Endothelial cell of umbilical vein (primary cell): ENCODE data around the gene XRCC1. TPM values are rescaled to one million over a fixed set of nuclear protein-coding genes. Genes with fewer than 3 reads are reported as not detected.

Experiments used
- BruUV-seq: library from RNA; stranded (reverse); fragments of 400-500 nt; replicated peaks from 2 replicates; lab custom pipeline; 2021; lab: Mats Ljungman, UMichigan
- CTCF ChIA-PET: fragments of 300-600, 350-600 bp; sonication (Branson Sonifier 250); formaldehyde crosslinking; loops from one replicate; lab custom pipeline; 2021; ENCODE audit warnings: antibody characterized with exemption, inconsistent platforms; lab: Charles Lee
- POLR2A ChIA-PET: fragments of 300-600, 350-600 bp; sonication (Branson Sonifier 250); formaldehyde crosslinking; loops from one replicate; lab custom pipeline; 2021; ENCODE audit warnings: antibody characterized with exemption, inconsistent platforms; lab: Charles Lee
- DNase-seq: peaks from one replicate; pipeline ENCODE4 v3.0.0-alpha.2; 2011; ENCODE audit warnings: low read depth, low spot score
- FAIRE-seq: peaks from 2 replicates; lab custom pipeline; 2011; peaks lifted over from hg19 to GRCh38; lab: Jason Lieb, UNC
- H2AFZ ChIP-seq: 2 replicates; pipeline ENCODE4 v1.6.0; 2012; ENCODE audit warnings: low read depth, low read length, control low read depth, inconsistent platforms
- H3K27ac ChIP-seq: 2 replicates; pipeline ENCODE4 v1.5.1; 2011; ENCODE audit warnings: low read depth, mild to moderate bottlenecking, control low read depth, low read length, moderate library complexity; ENCODE audit not compliant: insufficient read depth
- H3K27me3 ChIP-seq, 2 experiments: 2 replicates each; pipeline versions ENCODE4 v1.6.0 to v1.6.1; 2011; ENCODE audit warnings: low read length in 2 of 2, mixed read lengths in 1 of 2; ENCODE audit not compliant: control insufficient read depth in 2 of 2, insufficient read depth in 2 of 2
- H3K36me3 ChIP-seq, 2 experiments: 2 replicates in 1 of 2; 3 replicates in 1 of 2; pipeline ENCODE4 v1.5.1; 2011; ENCODE audit warnings: low read length in 2 of 2, mild to moderate bottlenecking in 1 of 2, moderate library complexity in 1 of 2; ENCODE audit not compliant: control insufficient read depth in 2 of 2, insufficient read depth in 2 of 2; ENCODE audit errors: extremely low read depth in 1 of 2
- H3K4me1 ChIP-seq: 3 replicates; pipeline ENCODE4 v1.5.1; 2011; ENCODE audit warnings: mild to moderate bottlenecking, low read length; ENCODE audit not compliant: control insufficient read depth, insufficient read depth; ENCODE audit errors: extremely low read depth
- H3K4me2 ChIP-seq: 2 replicates; pipeline ENCODE4 v1.6.1; 2011; ENCODE audit warnings: low read length, control low read depth, mixed read lengths; ENCODE audit not compliant: insufficient read depth
- H3K4me3 ChIP-seq, 3 experiments: fragments of 200-600 bp in 1 of 3; sonication (generic), shearing (Covaris generic) in 1 of 3; replicated peaks in 1 of 3; 2 replicates each; pipeline ENCODE4 v1.5.1; 2011 to 2016; ENCODE audit warnings: control low read depth in 3 of 3, low read length in 3 of 3, mild to moderate bottlenecking in 2 of 3, inconsistent platforms in 1 of 3, low read depth in 1 of 3, moderate library complexity in 1 of 3; ENCODE audit not compliant: insufficient read depth in 1 of 3
- H3K79me2 ChIP-seq: 2 replicates; pipeline ENCODE4 v1.6.0; 2012; ENCODE audit warnings: low read length, inconsistent platforms; ENCODE audit not compliant: control insufficient read depth, insufficient read depth
- H3K9ac ChIP-seq: replicated peaks from 2 replicates; pipeline ENCODE3; 2011; ENCODE audit warnings: low read length, control low read depth; ENCODE audit not compliant: insufficient read depth; ENCODE audit errors: extremely low read depth
- H3K9me1 ChIP-seq: replicated peaks from 3 replicates; pipeline ENCODE4 v1.6.0; 2011; ENCODE audit warnings: mild to moderate bottlenecking, low read length; ENCODE audit not compliant: control insufficient read depth, insufficient read depth; ENCODE audit errors: extremely low read depth
- H3K9me3 ChIP-seq: replicated peaks from 2 replicates; pipeline ENCODE4 v1.5.1; 2012; ENCODE audit warnings: low read length, inconsistent platforms; ENCODE audit not compliant: control insufficient read depth, insufficient read depth
- H4K20me1 ChIP-seq: replicated peaks from 2 replicates; pipeline ENCODE3; 2011; ENCODE audit warnings: mild to moderate bottlenecking, low read length; ENCODE audit not compliant: control insufficient read depth, insufficient read depth; ENCODE audit errors: extremely low read depth
- CTCF ChIP-seq, 2 donors: IDR thresholded peaks; 1 replicate in 1 of 2; 2 replicates in 1 of 2; pipeline ENCODE4 v1.5.1; 2011; ENCODE audit warnings: low read length in 2 of 2, mild to moderate bottlenecking in 2 of 2, moderate library complexity in 2 of 2, control low read depth in 1 of 2, inconsistent platforms in 1 of 2, low read depth in 1 of 2; ENCODE audit not compliant: insufficient read depth in 1 of 2; ENCODE audit errors: extremely low read depth in 1 of 2
- EZH2 ChIP-seq: IDR thresholded peaks from 2 replicates; pipeline ENCODE4 v1.6.1; 2012; ENCODE audit warnings: borderline replicate concordance, low read depth, mild to moderate bottlenecking, moderate library complexity, low read length, inconsistent platforms; ENCODE audit not compliant: severe bottlenecking
- FOS ChIP-seq: IDR thresholded peaks from 2 replicates; pipeline ENCODE4 v1.6.1; 2011; ENCODE audit warnings: mild to moderate bottlenecking, low read length, moderate library complexity, borderline replicate concordance; ENCODE audit not compliant: insufficient read depth
- GATA2 ChIP-seq: IDR thresholded peaks from 2 replicates; pipeline ENCODE4 v1.7.0; 2011; ENCODE audit warnings: low read depth, mild to moderate bottlenecking, moderate library complexity, mixed read lengths, low read length; ENCODE audit not compliant: insufficient read length, insufficient read depth
- JUN ChIP-seq: IDR thresholded peaks from 2 replicates; pipeline ENCODE4 v1.6.1; 2011; ENCODE audit warnings: borderline replicate concordance, low read depth; ENCODE audit not compliant: insufficient read length, insufficient read depth
- MYC ChIP-seq: IDR thresholded peaks from one replicate; pipeline ENCODE4 v1.6.1; 2011; ENCODE audit warnings: mild to moderate bottlenecking, low read depth, low read length
- POLR2A ChIP-seq: IDR thresholded peaks from 2 replicates; pipeline ENCODE4 v1.6.1; 2012; ENCODE audit warnings: low read depth, mild to moderate bottlenecking, control low read depth, low read length
- POLR2AphosphoS5 ChIP-seq: IDR thresholded peaks from 2 replicates; pipeline ENCODE4 v1.6.1; 2012; ENCODE audit warnings: low read depth, mild to moderate bottlenecking, control low read depth, low read length, moderate library complexity; ENCODE audit not compliant: insufficient read depth
- dilution Hi-C: fragments of 300-500 bp; cut with MboI; formaldehyde crosslinking; loops from one replicate; pipeline ENCODE4 v1.15.0; 2019; ENCODE audit warnings: low sequenced_read_pairs; ENCODE audit not compliant: extremely low pct_ligation_motif_present
- intact Hi-C: fragments of 100-400 bp; cut with micrococcal nuclease; formaldehyde crosslinking; loops from one replicate; pipeline ENCODE4 v1.10.0; 2022
- polyA plus RNA-seq, 4 experiments: library from polyadenylated mRNA; depleted of rRNA in 3 of 4; stranded (reverse) in 3 of 4; unstranded in 1 of 4; fragments of >200 nt; gene quantifications; 2 replicates each; pipeline versions ENCODE4 v1.2.1 to v1.2.3, GENCODE V29; 2011 to 2012; ENCODE audit warnings: missing spikeins in 1 of 4
- total RNA-seq: library from RNA; stranded (reverse); gene quantifications from 2 replicates; pipeline ENCODE4 v1.2.3, GENCODE V29; 2021
- TF ChIP-seq, protein P1 (sequence below): IDR thresholded peaks from 2 replicates; pipeline ENCODE4 v1.6.1; 2011; ENCODE audit not compliant: insufficient read depth, insufficient read length

Gene XRCC1
- total and polyA plus RNA-seq, 2 donors (not counting 3 experiments of a cell fraction or from before 2014, with no cell fraction given), result 29.5 to 39.3 TPM

DNA sequence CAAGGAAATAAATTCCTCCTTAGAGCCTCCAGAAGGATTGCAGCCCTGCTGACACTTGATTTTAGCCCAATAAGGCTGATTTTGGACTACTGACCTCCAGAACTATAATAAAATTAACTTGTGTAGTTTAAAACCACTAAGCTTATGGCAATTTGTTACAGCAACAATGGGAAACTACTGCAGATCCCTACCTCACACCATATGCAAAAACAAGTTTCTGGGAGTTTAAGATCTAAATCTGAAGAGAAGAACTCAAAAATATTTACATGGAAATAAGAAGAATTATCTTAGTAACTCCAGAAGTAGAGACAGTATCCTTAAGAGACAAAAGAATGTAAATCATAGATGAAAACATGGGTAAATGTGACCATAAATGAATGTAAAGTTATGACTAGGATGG is 36.4 kb downstream of the XRCC1 start:
- intact Hi-C loops (no loop called here), dilution Hi-C loops (no loop called here)
- no peak overlapping the region for H3K4me3 ChIP-seq
- POLR2A ChIA-PET, result no interaction called here
- no peaks in the 10 kb centered on the region for H3K27me3 ChIP-seq
- no peak overlapping the region for H2AFZ ChIP-seq
- no TSS peak for BruUV-seq
- TF ChIP-seq POLR2AphosphoS5 (no peak), EZH2 (no peak), MYC (no peak), CTCF (IDR thresholded peaks at IDR 0.05; ENCODE audit: extremely low read depth in 1 of 2, insufficient read depth in 1 of 2, low read depth in 1 of 2, low read length in 2 of 2) (no peak), FOS (no peak), JUN (no peak), GATA2 (no peak), POLR2A (no peak)
- TF ChIP-seq, protein P1, sequence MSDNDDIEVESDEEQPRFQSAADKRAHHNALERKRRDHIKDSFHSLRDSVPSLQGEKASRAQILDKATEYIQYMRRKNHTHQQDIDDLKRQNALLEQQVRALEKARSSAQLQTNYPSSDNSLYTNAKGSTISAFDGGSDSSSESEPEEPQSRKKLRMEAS, result no peak
- CTCF ChIA-PET, result no interaction called here
- H3K36me3 ChIP-seq, result peaks cover 5 to 20% of the 10 kb centered on the region in 2 experiments
- H3K4me2 ChIP-seq, result no peak overlapping the region
- no peak for DNase-seq
- H3K27ac ChIP-seq, result no peak overlapping the region
- H3K9me1 ChIP-seq, result no peaks in the 10 kb centered on the region
- FAIRE-seq, result no peak
- no peaks in the 10 kb centered on the region for H4K20me1 ChIP-seq
- no peaks in the 10 kb centered on the region for H3K9me3 ChIP-seq
- peaks cover 5% of the 10 kb centered on the region for H3K4me1 ChIP-seq
- H3K79me2 ChIP-seq, result no peaks in the 10 kb centered on the region
- H3K9ac ChIP-seq, result no peak overlapping the region
